HG02610 (cell line): ENCODE data around the gene SNAPC4.
A peak's percentile ranks its signal among the peaks of the same experiment; 100 is the strongest.

Experiments used
- ATAC-seq: cut with Tn5 transposase; IDR thresholded peaks from one replicate; pipeline ENCODE4 v1.9.1; 2021; ENCODE audit warnings: mild to moderate bottlenecking, moderate library complexity; ENCODE audit not compliant: unreplicated experiment

Gene SNAPC4

GRCh38 chr9:136400038-136400834 lies at the start of gene SNAPC4:
SNAPC4 (minus strand) TSS chr9:136400170; CDS start chr9:136398428, 1,742 bp downstream.
- peak; percentile 55 for ATAC-seq

DNA sequence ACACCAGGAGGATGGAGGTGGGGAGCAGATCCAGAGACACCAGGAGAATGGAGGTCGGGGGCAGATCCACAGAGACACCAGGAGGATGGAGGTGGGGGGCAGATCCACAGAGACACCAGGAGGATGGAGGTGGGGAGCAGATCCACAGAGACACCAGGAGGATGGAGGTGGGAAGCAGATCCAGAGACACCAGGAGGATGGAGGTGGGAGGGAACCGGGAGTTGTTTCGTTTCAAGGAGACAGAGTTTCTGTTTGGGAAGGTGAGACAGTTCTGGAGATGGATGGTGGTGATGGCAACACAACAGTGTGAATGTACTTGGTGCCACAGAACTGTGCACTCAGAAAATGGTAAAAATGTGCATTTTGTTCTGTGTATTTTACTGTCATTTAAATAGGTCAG lies 48.7 kb upstream of the SNAPC4 start:
- no peak for ATAC-seq

GRCh38 chr9:136447173-136447778 lies 47.3 kb upstream of the SNAPC4 start:
- ATAC-seq = no peak

DNA sequence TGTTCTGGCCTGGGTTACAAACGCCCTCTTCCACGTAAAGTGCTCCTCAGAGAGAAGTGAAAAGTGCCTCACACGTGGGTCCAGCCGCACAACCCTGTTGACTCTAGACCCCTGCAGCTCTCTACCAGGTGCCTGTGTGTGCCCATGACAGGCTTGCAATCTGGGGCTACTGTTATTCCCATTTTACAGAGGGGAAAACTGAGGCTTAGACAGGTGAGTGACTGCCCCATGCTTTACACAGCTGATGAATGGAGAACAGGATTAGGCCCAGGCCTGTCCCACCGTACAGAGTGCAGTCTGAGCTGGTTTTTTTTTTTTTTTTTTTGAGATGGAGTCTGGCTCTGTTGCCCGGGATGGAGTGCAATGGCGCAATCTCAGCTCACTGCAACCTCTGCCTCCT lies 45.8 kb upstream of the SNAPC4 start:
- no peak for ATAC-seq

DNA sequence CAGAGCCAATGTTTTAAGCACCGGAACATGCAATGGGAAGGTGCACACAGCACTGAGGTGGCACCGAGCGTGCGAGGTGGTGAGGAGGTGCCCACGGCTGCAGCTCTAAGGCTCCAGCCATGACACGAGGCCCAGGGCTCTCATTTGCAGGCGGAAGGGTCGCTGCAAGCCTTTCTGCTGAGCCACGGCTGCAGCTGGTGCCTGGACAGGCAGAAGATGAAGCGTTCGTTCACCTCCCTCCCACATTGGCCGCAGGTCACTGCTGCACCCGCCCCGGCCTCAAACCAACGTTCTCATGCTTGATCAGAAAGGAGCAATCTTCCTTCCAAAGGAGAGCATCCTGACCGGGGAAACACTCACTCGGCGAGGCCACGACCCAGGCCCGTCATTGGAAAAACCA lies 44.1 kb upstream of the SNAPC4 start:
- ATAC-seq = no peak

DNA sequence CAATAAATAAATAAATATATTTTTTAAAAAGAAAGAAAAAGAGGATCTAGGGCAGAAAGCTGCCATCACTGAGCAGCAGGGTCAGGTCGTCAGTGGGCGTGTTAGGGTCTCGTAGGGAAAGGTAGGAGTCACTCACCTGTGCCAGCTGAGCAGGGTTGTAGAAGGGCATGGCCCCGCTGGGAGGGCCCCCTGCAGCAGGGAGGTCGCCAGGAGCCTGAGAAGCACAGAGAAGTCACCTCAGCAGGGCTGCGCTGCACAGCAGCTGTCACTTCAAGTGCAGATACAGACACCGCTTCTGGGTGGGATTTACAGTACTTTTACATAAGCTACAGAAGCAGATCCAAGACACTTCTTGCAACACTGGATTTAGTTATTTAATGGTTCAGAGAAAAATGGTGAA lies 43.7 kb upstream of the SNAPC4 start:
- ATAC-seq = no peak

- no peak for ATAC-seq
Observed at GRCh38 chr9:136443087-136443486, 43.1 kb upstream of the SNAPC4 start.

GRCh38 chr9:136442265-136442664 lies 42.3 kb upstream of the SNAPC4 start:
- ATAC-seq = no peak

GRCh38 chr9:136441681-136442245 lies 41.8 kb upstream of the SNAPC4 start:
- ATAC-seq = no peak

- ATAC-seq = no peak
Observed at GRCh38 chr9:136441191-136441680, 41.3 kb upstream of the SNAPC4 start.

DNA sequence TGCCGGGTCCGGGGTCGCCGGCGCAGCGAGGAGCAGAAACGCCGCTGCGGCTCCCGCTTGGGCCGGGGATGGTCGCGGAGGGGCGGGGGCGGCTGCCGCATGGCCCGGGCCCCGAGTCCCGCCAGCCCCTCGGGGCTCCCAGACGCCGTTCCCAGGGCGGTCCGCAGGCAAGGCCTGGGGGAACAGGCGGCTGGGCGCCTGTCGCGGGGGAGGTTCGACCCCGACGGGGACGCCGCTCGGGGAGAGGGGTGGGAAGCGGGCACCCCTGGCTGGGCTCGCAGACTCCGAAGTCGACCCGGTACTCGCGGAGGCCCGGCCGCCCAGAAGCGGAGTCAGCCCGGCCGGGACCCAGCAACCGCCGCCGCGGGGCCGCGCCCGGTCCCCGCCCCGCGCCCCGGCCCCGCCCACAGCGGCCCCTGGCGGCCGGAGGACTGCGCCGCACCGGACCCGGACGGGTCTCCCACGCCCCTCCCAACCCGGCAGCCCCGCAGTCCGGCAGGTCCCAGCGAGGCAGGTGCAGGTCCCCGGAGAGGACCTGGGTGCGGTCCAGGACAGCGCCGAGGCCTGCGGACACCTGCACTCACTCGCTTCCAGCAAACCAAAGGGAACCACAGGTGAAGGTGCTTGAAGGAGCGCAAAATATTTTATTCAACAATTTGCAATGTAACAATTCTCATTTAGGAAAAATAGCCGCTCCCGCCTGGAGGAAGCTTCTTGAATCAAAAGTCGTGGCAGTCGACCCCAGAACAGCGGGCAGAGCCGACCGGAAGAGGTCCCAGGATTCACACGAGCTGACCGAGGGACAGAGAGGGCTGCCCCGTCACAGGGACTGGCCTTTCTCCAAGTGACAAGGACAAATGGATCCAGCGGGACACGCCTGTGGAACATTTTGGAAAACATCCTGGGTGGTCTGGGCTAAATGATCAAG lies 39.8 kb upstream of the SNAPC4 start, which contains the start of gene INPP5E:
Gene INPP5E, minus strand, starts transcription at position 365 of the 928 bp plus-strand sequence. CDS start 426 bp downstream, outside the sequence.
- ATAC-seq = peak; percentile 60

DNA sequence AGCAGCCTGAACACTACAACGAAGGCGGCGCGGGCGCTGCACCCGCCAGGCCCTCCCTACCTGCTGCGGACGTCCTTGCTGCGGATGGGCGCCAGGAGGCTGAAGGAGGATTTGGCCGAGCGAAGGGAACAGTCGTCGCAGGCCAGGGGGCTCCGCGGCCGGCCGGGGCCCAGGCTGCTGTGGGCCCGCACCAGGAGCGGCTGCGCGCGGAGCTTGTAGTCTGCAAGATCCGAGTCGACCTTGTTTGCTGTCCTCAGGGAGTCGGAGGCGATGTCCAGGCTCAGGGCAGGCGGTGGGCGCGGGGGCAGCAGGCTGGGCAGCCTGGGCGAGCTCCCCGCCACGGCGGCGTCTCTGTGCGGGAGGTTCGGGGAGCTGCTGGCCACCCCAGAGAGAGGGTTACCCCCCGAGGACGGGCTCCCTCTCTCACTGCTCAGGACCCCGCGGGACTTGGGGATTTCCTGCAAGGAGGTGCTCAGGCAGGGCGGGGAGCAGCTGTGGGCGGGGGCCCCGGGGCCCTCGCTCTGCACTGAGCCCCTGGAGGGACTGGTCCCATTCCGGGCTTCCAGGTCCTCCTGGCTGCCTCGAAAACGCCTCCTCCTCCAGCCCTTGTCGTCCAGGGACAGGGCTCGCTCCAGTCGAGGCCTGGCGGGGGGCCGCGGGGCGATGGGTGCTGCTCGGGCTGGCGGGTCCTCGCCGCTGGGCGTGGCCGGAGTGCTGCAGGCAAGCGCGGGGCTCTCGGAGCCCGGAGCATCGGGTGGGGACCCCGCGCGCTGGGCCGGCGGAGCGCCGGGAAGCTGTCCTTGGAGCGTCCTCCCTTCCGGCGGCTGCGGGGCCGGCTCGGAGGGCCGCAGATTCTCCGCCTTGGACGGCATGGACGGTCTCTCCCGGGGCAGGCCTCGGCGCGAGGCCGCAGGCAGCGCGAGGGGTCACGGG lies 38.8 kb upstream of the SNAPC4 start:
- ATAC-seq = peak; percentile 48

- ATAC-seq = no peak
Observed at GRCh38 chr9:136437839-136438547, 38.0 kb upstream of the SNAPC4 start.

DNA sequence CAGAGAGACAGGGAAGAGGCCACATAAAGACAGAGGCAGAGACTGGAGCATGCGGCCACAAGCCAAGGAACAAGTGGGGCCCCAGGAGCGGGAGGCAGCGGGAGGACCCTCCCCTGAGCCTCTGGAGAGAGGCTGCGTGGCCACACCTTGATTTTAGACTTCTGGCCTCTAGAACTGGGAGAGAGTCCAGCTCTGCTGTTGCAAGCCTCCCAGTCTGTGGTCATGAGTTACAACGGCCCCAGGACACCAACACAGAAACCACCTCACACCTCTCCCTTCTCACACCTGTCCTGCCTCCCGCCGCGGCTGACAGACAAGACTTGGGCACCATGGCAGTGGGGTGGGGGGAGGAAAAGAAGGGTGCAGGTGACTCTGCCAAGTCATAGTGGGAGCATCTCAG lies 37.5 kb upstream of the SNAPC4 start:
- ATAC-seq = no peak

DNA sequence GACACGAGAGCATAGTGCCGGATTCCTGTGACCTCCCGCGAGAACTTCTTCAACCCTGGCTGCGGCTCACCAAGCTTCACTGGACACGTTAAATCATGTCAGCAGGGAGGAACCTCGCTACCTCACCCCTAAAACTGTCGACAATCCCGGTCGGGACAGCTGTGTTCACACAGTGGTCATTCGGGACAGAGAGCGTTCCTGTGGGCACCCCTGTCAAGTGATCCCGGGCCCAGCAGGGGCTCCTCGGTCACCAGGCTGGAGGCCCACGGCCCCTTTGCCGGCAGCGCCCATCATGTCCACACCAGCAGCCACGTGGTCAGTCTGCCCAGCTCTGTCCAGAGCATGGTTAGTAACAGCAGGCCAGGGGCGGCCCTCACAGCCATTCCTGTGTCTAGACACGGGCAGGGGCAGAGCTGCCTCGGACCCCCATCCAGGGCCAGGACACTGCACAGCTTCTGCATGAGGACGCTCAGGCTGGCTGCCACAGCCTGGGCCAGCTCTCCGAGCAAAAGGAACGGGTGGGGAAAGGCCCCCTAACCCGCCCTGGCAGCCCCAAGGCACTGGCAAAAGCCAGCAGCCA lies 36.2 kb upstream of the SNAPC4 start:
- no peak for ATAC-seq

- no peak for ATAC-seq
Observed at GRCh38 chr9:136434580-136435169, 34.7 kb upstream of the SNAPC4 start.

GRCh38 chr9:136433849-136434579 lies 34.0 kb upstream of the SNAPC4 start:
- ATAC-seq = no peak
